Keratinocyte (primary cell): ENCODE measurements around the gene KCNMA1. TPM values are rescaled to one million over a fixed set of nuclear protein-coding genes. Genes with fewer than 3 reads are reported as not detected.

Experiments used
- DNase-seq: peaks from one replicate; pipeline ENCODE4 v3.0.0-alpha.2; 2011; ENCODE audit warnings: low read depth, missing footprints, low spot score
- FAIRE-seq: peaks from 2 replicates; lab custom pipeline; 2011; peaks lifted over from hg19 to GRCh38; lab: Jason Lieb, UNC
- H2AFZ ChIP-seq: 2 replicates; pipeline ENCODE4 v1.6.0; 2012; ENCODE audit warnings: low read length, control low read depth, inconsistent platforms; ENCODE audit not compliant: control insufficient read depth
- H3K27ac ChIP-seq: 2 replicates; pipeline ENCODE4 v1.5.1; 2011; ENCODE audit warnings: low read length; ENCODE audit not compliant: control insufficient read depth, insufficient read depth
- H3K27me3 ChIP-seq: 3 replicates; pipeline ENCODE4 v1.6.0; 2011; ENCODE audit warnings: low read length; ENCODE audit not compliant: control insufficient read depth, insufficient read depth; ENCODE audit errors: extremely low read depth
- H3K36me3 ChIP-seq, 2 experiments: 2 replicates in 1 of 2; 3 replicates in 1 of 2; pipeline ENCODE4 v1.5.1; 2011; ENCODE audit warnings: low read length in 2 of 2, mild to moderate bottlenecking in 1 of 2; ENCODE audit not compliant: control insufficient read depth in 2 of 2, insufficient read depth in 2 of 2; ENCODE audit errors: extremely low read depth in 1 of 2
- H3K4me1 ChIP-seq: 3 replicates; pipeline ENCODE4 v1.5.1; 2011; ENCODE audit warnings: low read length; ENCODE audit not compliant: control insufficient read depth, insufficient read depth; ENCODE audit errors: extremely low read depth
- H3K4me2 ChIP-seq: 3 replicates; pipeline ENCODE4 v1.6.0; 2011; ENCODE audit warnings: low read depth, low read length; ENCODE audit not compliant: control insufficient read depth, insufficient read depth; ENCODE audit errors: extremely low read depth
- H3K4me3 ChIP-seq, 3 experiments: fragments of 200-600 bp in 1 of 3; sonication (generic) in 1 of 3; 2 replicates in 2 of 3; 3 replicates in 1 of 3; pipeline ENCODE4 v1.5.1; 2011 to 2016; ENCODE audit warnings: low read length in 3 of 3, mild to moderate bottlenecking in 3 of 3, control low read depth in 2 of 3, inconsistent platforms in 1 of 3, low read depth in 1 of 3, mixed read lengths in 1 of 3, mixed run types in 1 of 3, moderate library complexity in 1 of 3; ENCODE audit not compliant: control insufficient read depth in 2 of 3, insufficient read depth in 2 of 3; ENCODE audit errors: extremely low read depth in 1 of 3
- H3K79me2 ChIP-seq: 2 replicates; pipeline ENCODE4 v1.6.0; 2012; ENCODE audit warnings: low read length; ENCODE audit not compliant: control insufficient read depth, insufficient read depth
- H3K9ac ChIP-seq: 3 replicates; pipeline ENCODE4 v1.6.0; 2011; ENCODE audit warnings: low read length; ENCODE audit not compliant: control insufficient read depth, insufficient read depth; ENCODE audit errors: extremely low read depth
- H3K9me1 ChIP-seq: 3 replicates; pipeline ENCODE4 v1.6.0; 2011; ENCODE audit warnings: low read length; ENCODE audit not compliant: control insufficient read depth, insufficient read depth; ENCODE audit errors: extremely low read depth
- H3K9me3 ChIP-seq: 2 replicates; pipeline ENCODE4 v1.5.1; 2012; ENCODE audit warnings: low read depth, low read length; ENCODE audit not compliant: control insufficient read depth
- H4K20me1 ChIP-seq: 3 replicates; pipeline ENCODE4 v1.6.0; 2011; ENCODE audit warnings: low read length; ENCODE audit not compliant: control insufficient read depth, insufficient read depth; ENCODE audit errors: extremely low read depth
- EZH2 ChIP-seq: IDR thresholded peaks from one replicate; pipeline ENCODE4 v1.6.1; 2012; ENCODE audit warnings: inconsistent platforms, mild to moderate bottlenecking, low read length, moderate library complexity
- dilution Hi-C: fragments of 300-500 bp; cut with MboI; formaldehyde crosslinking; loops from one replicate; pipeline ENCODE4 v1.7.0; 2020; ENCODE audit warnings: low sequenced_read_pairs; ENCODE audit not compliant: extremely low pct_ligation_motif_present
- polyA plus RNA-seq, 5 experiments: library from polyadenylated mRNA; depleted of rRNA in 3 of 5; stranded (reverse) in 3 of 5; stranded (forward) in 1 of 5; unstranded in 1 of 5; fragments of >200 nt; gene quantifications; 1 replicate in 1 of 5; 2 replicates in 3 of 5; 3 replicates in 1 of 5; pipeline versions ENCODE4 v1.2.1 to v1.2.3, GENCODE V29; 2011 to 2012; ENCODE audit warnings: missing spikeins in 2 of 5, low read depth in 1 of 5, low replicate concordance in 1 of 5
- TF ChIP-seq, protein P1 (sequence below), 3 experiments: IDR thresholded peaks in 1 of 3; conservative IDR thresholded peaks in 1 of 3; optimal IDR thresholded peaks in 1 of 3; 2 replicates in 2 of 3; 3 replicates in 1 of 3; pipeline versions ENCODE3 to v1.5.1; 2011; ENCODE audit warnings: low read length in 3 of 3, mild to moderate bottlenecking in 3 of 3, moderate library complexity in 2 of 3, control low read depth in 1 of 3, inconsistent platforms in 1 of 3; ENCODE audit not compliant: insufficient read depth in 2 of 3; ENCODE audit errors: extremely low read depth in 1 of 3

The KCNMA1 gene
- polyA plus RNA-seq, 1 donor (not counting 4 experiments of a cell fraction or from before 2014, with no cell fraction given), result 6.3 TPM

DNA sequence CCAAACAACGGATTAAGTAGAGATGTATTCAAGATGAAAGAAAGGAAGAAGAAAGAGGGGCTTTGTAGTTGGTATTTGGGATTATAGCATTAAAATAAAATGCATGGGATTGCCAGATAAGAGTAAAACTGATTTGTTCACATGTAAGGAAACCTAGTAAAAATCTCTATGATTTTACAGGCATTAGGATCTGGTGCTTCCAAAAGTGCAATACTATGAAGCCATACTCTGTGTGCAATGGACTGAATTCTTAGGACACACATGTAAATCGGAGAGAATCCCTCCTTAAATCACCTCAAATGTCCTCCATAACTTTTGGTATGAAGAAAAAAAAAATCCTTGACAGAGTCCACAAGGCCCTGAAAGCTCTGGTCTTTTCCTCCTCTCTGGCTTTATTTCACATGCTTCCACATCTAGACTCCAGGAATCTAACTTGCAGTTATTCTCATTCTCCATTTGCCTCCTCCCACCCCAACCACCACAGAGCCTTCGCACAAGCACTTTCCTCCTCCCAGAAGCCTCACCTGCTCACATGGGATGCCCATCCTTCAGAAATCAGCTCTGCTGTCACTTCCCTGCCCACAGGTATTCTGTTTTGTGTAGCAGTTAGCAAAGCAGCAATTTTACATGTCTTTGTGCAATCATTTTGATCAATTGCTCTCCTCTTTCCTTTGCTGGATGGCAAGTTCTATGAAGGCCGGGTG, 378.3 kb downstream of the KCNMA1 start:
- dilution Hi-C loops, result no loop called here
- H3K27me3 ChIP-seq, result no peaks in the 10 kb centered on the region
- FAIRE-seq, result no peak

DNA sequence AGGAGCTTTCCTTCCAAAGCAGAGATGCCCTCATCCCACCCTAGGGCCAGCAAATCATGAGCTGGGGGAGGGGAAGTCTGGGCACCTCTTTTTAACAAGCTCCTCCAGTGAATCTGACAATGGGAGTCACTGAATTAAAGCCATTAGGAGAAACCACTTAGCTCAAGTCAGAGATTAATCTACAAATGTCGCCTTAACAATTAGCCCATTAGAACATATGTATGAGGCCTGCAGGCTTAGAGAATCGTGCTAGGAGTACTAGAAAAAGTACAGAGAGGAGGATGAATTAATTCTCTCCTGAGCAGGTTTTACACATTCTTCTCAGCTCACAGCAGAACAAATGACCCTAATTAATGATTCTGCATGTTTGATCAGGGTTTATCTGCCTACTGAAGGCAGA, 381.3 kb downstream of the KCNMA1 start:
- H3K9me3 ChIP-seq, result no peaks in the 10 kb centered on the region
- no peaks in the 10 kb centered on the region for H3K27me3 ChIP-seq
- no peak for TF ChIP-seq EZH2
- TF ChIP-seq, protein P1, sequence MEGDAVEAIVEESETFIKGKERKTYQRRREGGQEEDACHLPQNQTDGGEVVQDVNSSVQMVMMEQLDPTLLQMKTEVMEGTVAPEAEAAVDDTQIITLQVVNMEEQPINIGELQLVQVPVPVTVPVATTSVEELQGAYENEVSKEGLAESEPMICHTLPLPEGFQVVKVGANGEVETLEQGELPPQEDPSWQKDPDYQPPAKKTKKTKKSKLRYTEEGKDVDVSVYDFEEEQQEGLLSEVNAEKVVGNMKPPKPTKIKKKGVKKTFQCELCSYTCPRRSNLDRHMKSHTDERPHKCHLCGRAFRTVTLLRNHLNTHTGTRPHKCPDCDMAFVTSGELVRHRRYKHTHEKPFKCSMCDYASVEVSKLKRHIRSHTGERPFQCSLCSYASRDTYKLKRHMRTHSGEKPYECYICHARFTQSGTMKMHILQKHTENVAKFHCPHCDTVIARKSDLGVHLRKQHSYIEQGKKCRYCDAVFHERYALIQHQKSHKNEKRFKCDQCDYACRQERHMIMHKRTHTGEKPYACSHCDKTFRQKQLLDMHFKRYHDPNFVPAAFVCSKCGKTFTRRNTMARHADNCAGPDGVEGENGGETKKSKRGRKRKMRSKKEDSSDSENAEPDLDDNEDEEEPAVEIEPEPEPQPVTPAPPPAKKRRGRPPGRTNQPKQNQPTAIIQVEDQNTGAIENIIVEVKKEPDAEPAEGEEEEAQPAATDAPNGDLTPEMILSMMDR (optimal IDR thresholded peaks at IDR 0.05 in 1 of 3, IDR thresholded peaks at IDR 0.05 in 1 of 3, conservative IDR thresholded peaks at IDR 0.05 in 1 of 3; ENCODE audit: extremely low read depth in 1 of 3, insufficient read depth in 2 of 3, low read length in 3 of 3), result no peak
- H3K27ac ChIP-seq, result no peak overlapping the region
- no peak overlapping the region for H3K4me3 ChIP-seq
- no peaks in the 10 kb centered on the region for H4K20me1 ChIP-seq
- H3K79me2 ChIP-seq, result no peaks in the 10 kb centered on the region
- no peaks in the 10 kb centered on the region for H3K36me3 ChIP-seq
- peaks cover 3% of the 10 kb centered on the region for H3K4me1 ChIP-seq
- no peak overlapping the region for H2AFZ ChIP-seq
- H3K9ac ChIP-seq, result no peak overlapping the region
- no peaks in the 10 kb centered on the region for H3K9me1 ChIP-seq
- dilution Hi-C loops, result no loop called here
- DNase-seq (no peak), FAIRE-seq (no peak)
- no peak overlapping the region for H3K4me2 ChIP-seq

More for the DNA sequence above, 378.3 kb downstream of the KCNMA1 start:
- H3K9me3 ChIP-seq, result no peaks in the 10 kb centered on the region
- no peak overlapping the region for H3K4me3 ChIP-seq
- TF ChIP-seq EZH2, result no peak
- H3K79me2 ChIP-seq, result no peaks in the 10 kb centered on the region
- H3K4me1 ChIP-seq, result peaks cover 3% of the 10 kb centered on the region
- H3K9ac ChIP-seq, result no peak overlapping the region
- no peaks in the 10 kb centered on the region for H3K36me3 ChIP-seq
- H3K27ac ChIP-seq, result no peak overlapping the region
- H2AFZ ChIP-seq, result no peak overlapping the region
- no peaks in the 10 kb centered on the region for H4K20me1 ChIP-seq
- H3K9me1 ChIP-seq, result no peaks in the 10 kb centered on the region
- H3K4me2 ChIP-seq, result no peak overlapping the region
- DNase-seq, result no peak
